AML-193 (cell line): ENCODE data around the gene TSSK3.
"Not testable (repeated sequence)": the region's sequence is repeated elsewhere in the genome, so short reads cannot be mapped to it uniquely, and the experiment has no call there.

ENCODE experiments used
- DNase-seq, 2 experiments: peaks; one replicate each; lab custom pipeline; 2025; lab: John Stamatoyannopoulos, UW

TSSK3 gene

GRCh38 chr1:32363713-32364112 lies 1.4 kb downstream of the TSSK3 start:
- DNase-seq: no peak

- no peak for DNase-seq
Observed at GRCh38 chr1:32364836-32365235, 2.5 kb downstream of the TSSK3 start.

GRCh38 chr1:32365445-32365844 lies 3.1 kb downstream of the TSSK3 start:
- no peak for DNase-seq

GRCh38 chr1:32367912-32368635 lies 5.7 kb downstream of the TSSK3 start:
- no peak for DNase-seq

- DNase-seq: peak; percentile 85 to 86
Observed at GRCh38 chr1:32372149-32372756, 9.9 kb downstream of the TSSK3 start.

- no peak for DNase-seq
Observed at GRCh38 chr1:32373996-32374592, 11.8 kb downstream of the TSSK3 start.

GRCh38 chr1:32376199-32376598 lies 13.9 kb downstream of the TSSK3 start:
- no peak for DNase-seq

GRCh38 chr1:32377541-32378220 lies 15.3 kb downstream of the TSSK3 start:
- DNase-seq: no peak

- DNase-seq: no peak
Observed at GRCh38 chr1:32380057-32380456, 17.7 kb downstream of the TSSK3 start.

GRCh38 chr1:32386676-32387392 lies 24.5 kb downstream of the TSSK3 start:
- no peak for DNase-seq

- no peak for DNase-seq
Observed at GRCh38 chr1:32388641-32389040, 26.3 kb downstream of the TSSK3 start.

- DNase-seq: peak; percentile 6 to 17
Observed at GRCh38 chr1:32390904-32391870, 28.8 kb downstream of the TSSK3 start.

GRCh38 chr1:32392325-32392724 lies 30.0 kb downstream of the TSSK3 start:
- DNase-seq: peak; percentile 5 to 12

GRCh38 chr1:32393136-32393535 lies 30.8 kb downstream of the TSSK3 start:
- no peak for DNase-seq

GRCh38 chr1:32393832-32394140 lies 31.4 kb downstream of the TSSK3 start:
- DNase-seq: no peak

GRCh38 chr1:32394141-32394889 lies 32.0 kb downstream of the TSSK3 start, which contains the start of gene BSDC1:
Gene BSDC1 (minus strand): TSS chr1:32394441. CDS start chr1:32394414, 27 bp downstream.
- peak; percentile 98 to 99 for DNase-seq

- DNase-seq: no peak
Observed at GRCh38 chr1:32394890-32395432, 32.6 kb downstream of the TSSK3 start.

GRCh38 chr1:32396524-32396923 lies 34.2 kb downstream of the TSSK3 start:
- DNase-seq: not testable (repeated sequence)

GRCh38 chr1:32398401-32398800 lies 36.1 kb downstream of the TSSK3 start:
- no peak for DNase-seq

GRCh38 chr1:32399843-32400242 lies 37.5 kb downstream of the TSSK3 start:
- DNase-seq: no peak
